NCI-H187 treated with DMSO at 0.1 percent for 48 hours (cell line): ENCODE data around the gene PRELID3B.

Source experiments
- DNase-seq: peaks from one replicate; lab custom pipeline; 2025; lab: John Stamatoyannopoulos, UW

PRELID3B gene

DNA sequence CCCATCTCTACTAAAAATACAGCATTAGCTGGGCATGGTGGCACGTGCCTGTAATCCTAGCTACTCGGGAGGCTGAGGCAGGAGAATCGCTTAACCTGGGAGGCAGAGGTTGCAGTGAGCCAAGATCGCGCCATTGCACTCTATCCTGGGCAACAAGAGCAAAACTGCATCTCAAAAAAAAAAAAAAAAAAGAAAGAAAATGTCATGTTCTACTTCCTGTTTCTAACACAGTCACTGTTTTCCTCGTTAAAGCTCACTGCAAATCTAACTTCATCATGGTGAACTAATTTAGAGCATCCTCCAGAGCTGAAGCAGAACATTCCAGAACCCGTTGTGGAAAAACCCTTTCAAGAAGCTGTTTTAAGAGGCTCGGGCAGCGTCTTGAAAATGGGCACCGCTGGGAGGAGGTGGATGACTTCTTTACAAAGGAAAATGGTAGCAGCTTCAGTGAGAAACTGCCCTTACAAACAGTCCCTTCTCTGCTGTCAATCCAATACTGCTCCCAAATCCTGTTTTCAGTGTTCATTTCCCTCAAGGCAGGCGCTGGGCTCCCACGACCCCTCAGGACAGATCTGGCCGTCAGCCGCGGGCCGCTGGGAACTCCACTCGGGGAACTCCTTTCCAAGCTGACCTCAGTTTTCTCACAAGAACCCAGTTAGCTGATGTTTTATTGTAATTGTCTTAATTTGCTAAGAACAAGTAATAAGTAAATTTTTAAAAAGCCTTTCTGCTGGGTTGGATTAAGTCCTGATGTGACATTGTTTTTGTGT lies 48.0 kb downstream of the PRELID3B start:
- DNase-seq = no peak

- no peak for DNase-seq
Measured at GRCh38 chr20:58993332-58994248, 49.0 kb downstream of the PRELID3B start.

DNA sequence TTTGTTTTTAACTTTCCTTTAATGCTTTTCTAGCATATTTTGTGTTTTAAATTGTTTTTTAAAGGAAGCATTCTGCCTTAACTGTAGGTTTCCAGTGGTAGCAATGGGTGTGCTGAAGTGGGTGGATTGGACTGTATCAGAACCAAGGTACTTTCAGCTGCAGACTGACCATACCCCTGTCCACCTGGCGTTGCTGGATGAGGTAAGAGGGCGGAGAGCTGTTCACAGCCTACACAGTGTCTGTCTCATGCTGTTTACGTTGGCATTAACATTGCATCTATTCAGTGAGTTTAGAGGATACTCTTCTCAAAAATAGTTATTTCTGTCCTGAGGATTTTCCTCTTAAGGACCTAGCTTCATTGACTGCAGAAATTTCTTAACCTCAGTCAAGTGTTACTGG lies 49.7 kb downstream of the PRELID3B start:
- DNase-seq = no peak

DNA sequence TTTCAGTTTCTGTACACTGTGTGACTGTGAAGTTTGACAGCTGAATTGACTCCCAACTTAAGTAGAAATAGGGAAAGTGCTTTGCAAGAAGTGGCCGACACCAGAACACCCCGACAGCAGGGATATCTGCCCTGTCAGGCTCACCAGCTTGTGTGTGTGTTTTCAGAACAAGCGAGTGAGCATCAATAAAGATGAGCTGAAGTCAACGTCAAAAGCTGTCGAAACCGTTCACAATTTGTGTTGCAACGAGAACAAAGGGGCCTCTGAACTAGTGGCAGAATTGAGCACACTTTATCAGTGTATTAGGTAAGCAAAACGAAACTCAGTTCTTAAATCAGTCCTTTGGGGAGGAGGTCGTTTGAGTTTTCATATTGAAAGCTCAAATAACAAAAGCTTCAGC lies 50.9 kb downstream of the PRELID3B start:
- DNase-seq = no peak

GRCh38 chr20:58990651-58991445 lies 51.7 kb downstream of the PRELID3B start:
- no peak for DNase-seq

DNA sequence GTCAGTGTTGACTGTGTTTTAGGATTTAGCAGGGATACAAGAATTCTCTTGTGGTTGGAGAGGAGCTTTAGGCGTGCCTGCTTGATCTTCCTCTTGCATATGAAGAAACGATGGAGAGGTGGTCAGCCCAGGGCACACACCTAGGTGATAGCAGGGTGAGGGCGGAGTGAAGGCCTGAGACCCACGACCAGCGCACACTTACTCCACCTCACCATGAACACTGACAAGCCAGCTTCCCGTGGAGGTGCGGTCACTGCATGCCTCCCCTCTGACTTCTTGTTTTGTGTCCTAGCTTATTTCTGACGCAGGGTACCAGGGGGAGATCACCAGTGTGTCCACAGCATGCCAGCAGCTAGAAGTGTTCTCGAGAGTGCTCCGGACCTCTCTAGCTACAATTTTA lies 53.4 kb downstream of the PRELID3B start:
- no peak for DNase-seq

DNA sequence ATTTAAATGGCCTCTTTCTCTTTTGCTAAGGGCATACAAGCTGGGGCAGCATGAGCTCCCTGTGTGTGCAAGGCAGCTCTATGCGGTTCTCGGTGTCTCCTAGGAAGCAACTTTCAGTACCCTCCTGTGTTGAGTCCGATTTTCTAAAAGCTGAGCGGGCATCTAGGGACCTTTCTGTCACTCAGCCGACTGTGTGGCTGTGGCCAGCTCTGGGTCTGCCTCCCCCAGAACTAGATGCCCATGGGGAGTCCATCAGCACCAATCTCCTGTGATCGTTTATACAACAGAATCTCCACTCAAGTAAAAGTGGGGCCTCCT lies 54.1 kb downstream of the PRELID3B start:
- DNase-seq = no peak

GRCh38 chr20:58987790-58988564 lies 54.6 kb downstream of the PRELID3B start:
- DNase-seq = no peak

DNA sequence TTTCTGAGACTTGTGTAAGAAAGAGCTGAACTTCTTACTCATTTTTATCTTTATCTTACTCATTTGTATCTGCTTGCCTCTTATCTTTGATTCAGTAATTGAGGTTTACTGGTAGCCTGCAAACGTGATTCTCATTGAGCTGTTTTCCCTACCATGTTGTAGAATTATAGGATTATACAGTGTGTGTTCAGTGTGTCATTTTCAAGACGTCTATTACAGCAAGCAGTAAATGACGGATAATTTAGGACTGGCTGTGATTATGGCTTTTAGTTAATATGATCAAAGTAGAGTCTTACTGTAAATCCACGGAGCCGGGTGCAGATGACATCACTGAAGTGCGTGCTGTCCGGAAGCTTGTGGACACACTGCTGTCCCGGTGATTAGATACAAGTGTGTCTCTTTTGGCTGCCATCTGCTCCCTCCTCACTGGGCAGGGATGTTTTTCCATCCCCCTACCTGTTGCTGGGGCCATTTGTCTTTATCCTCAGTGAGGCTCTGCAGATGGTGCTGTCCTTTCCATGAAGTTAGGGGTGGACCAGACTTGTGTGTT lies 55.5 kb downstream of the PRELID3B start:
- no peak for DNase-seq

DNA sequence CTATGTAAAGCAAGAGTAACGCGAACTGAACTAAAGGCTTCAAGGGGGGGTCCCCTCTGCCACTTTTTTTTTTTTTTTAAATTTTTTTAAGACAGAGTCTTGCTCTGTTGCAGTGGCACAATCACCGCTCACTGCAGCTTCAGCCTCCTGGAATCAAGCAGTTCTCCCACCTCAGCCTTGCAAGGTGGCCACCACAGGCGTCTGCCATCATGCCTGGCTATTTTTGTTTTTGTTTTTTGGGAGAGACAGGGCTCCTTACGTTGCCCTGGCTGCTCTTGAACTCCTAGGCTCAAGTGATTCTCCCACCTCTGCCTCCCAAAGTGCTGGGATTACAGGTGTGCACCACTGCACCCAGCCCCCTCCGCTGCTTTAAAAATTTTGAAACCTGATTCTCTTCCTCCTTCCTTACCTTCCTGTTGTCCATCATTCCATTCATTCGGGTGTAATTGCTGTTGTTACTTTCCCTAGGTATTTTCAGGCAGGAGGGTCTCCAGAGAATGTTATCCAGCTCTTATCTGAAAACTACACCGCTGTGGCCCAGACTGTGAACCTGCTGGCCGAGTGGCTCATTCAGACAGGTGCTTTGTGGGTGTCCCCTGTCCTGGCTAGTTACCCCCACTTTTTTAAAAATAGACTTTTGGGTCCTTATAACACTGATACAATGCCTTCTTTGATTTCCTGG lies 56.2 kb downstream of the PRELID3B start:
- no peak for DNase-seq

DNA sequence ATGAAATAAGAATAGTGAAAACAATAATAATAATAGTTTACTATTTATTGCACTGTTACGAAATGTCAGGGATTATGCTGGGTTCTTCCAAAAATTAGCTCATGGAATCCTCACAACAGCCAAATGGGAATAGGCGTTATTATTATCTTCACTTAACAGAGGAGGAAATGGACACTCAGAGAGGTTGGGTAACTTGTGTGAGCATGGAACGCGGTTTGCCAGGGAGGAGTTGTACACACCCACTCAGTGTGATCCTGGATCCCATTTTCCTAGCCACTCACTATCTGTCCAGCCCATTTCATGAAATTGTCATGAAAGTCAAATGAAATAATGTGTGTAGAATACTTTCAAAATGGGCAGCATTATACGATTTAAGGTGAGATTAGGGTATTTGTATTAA lies 56.9 kb downstream of the PRELID3B start:
- no peak for DNase-seq

DNA sequence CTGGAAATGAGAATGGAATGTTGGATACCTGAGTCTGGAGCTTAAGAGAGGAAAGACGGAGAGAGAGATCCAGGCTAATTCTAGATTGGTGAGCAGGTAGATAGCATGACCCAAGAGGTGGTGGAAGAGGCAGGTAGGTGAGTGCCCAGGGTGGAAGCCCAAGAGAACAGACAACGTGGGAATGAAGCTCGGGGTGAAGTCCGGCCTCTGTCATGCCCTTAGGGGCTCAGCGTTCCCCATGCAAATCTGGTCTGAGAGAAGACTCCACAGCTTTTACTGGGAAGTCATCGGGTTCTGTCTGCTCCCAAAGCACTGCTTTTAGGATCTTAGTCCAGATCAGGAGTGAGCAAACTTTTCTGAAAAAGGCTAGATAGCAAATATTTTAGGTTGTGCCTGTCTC lies 57.9 kb downstream of the PRELID3B start:
- DNase-seq = no peak
